ENCODE results near the gene LAYN.

DNA sequence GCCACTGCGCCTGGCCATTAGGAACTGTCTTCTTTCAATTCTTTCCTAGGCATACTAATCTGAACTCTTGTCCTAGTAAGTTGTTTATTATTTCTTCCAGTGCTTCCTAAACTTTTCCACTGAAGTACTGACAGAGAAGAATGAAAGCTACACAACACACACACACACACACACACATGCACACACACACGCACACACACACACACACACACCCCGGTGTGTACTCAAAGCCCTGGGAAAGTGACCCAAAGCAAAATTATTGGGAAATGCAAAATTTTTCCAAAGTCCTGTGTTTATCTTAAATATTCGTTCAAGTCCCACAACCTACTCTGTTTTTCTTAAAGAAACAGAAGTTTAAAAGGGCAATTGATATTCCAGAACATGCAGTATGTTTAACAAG, 42.4 kb downstream of the LAYN start:
- TF ChIP-seq REST (IDR thresholded peaks at IDR 0.05; ENCODE audit: borderline replicate concordance in 1 of 2, low read depth in 1 of 2, low read length in 2 of 2), result no peak
- no peak for TF ChIP-seq IRF1 (CRISPR knock-in tag; IDR thresholded peaks at IDR 0.05; ENCODE audit: low read depth)
- no peak for TF ChIP-seq NFYB (CRISPR knock-in tag; IDR thresholded peaks at IDR 0.05)
- TF ChIP-seq BCL6 (CRISPR knock-in tag; IDR thresholded peaks at IDR 0.05), result no peak
- no peak for TF ChIP-seq PAWR (CRISPR knock-in tag; IDR thresholded peaks at IDR 0.05; ENCODE audit: borderline replicate concordance)
- TF ChIP-seq, protein P1, sequence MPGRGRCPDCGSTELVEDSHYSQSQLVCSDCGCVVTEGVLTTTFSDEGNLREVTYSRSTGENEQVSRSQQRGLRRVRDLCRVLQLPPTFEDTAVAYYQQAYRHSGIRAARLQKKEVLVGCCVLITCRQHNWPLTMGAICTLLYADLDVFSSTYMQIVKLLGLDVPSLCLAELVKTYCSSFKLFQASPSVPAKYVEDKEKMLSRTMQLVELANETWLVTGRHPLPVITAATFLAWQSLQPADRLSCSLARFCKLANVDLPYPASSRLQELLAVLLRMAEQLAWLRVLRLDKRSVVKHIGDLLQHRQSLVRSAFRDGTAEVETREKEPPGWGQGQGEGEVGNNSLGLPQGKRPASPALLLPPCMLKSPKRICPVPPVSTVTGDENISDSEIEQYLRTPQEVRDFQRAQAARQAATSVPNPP (CRISPR knock-in tag; IDR thresholded peaks at IDR 0.05), result no peak
